Ovary (tissue), 9 donors: ENCODE data around the gene TMEM156. TPM values are rescaled to one million over a fixed set of nuclear protein-coding genes. Genes with fewer than 3 reads are reported as not detected.

Experiments used
- DNase-seq, 5 donors: peaks; one replicate each; pipeline ENCODE4 v3.0.0-alpha.2; 2019 to 2020
- H3K27ac ChIP-seq, 2 donors: fragments of 200-600 bp; one replicate each; pipeline versions ENCODE4 v1.5.1 to v1.8.0; 2019 to 2022
- H3K27me3 ChIP-seq: fragments of 200-600 bp; one replicate; pipeline ENCODE4 v1.8.0; 2022
- H3K36me3 ChIP-seq: fragments of 200-600 bp; sonication (generic); one replicate; pipeline ENCODE4 v1.5.1; 2019
- H3K4me1 ChIP-seq: one replicate; pipeline ENCODE4 v1.8.1; 2013; ENCODE audit warnings: mild to moderate bottlenecking, moderate library complexity; ENCODE audit not compliant: insufficient read depth
- H3K4me3 ChIP-seq: fragments of 200-600 bp; sonication (generic); one replicate; pipeline ENCODE4 v1.5.1; 2017
- H3K9me3 ChIP-seq, 2 donors: fragments of 200-600 bp in 1 of 2; sonication (generic) in 1 of 2; one replicate each; pipeline versions ENCODE4 v1.5.1 to v1.8.1; 2013 to 2019; ENCODE audit warnings: mild to moderate bottlenecking in 1 of 2, moderate library complexity in 1 of 2
- CTCF ChIP-seq, 3 donors: fragments of 450-650 bp in 2 of 3; fragments of 200-600 bp in 1 of 3; IDR thresholded peaks; one replicate each; pipeline versions ENCODE4 v1.5.1 to v1.8.0; 2016 to 2022; ENCODE audit warnings: antibody characterized with exemption in 3 of 3, mild to moderate bottlenecking in 1 of 3
- EP300 ChIP-seq: sonication (generic); formaldehyde crosslinking; IDR thresholded peaks from one replicate; pipeline ENCODE4 v1.6.1; 2017; ENCODE audit warnings: antibody characterized with exemption
- POLR2A ChIP-seq: fragments of 450-650 bp; IDR thresholded peaks from one replicate; pipeline ENCODE4 v1.6.1; 2017; ENCODE audit warnings: antibody characterized with exemption, mild to moderate bottlenecking, moderate library complexity
- WGBS, 3 donors: extraction: QIAGEN DNeasy Blood & Tissue Kit in 1 of 3; methylation state at CpG; one replicate each; pipeline versions ENCODE4 v1.1.5 to v1.1.7; 2013 to 2017; 5-methylcytosine and 5-hydroxymethylcytosine counted together
- intact Hi-C, 4 donors: fragments of 100-400 bp; cut with DNase I; formaldehyde crosslinking; loops; one replicate each; pipeline versions ENCODE4 v1.11.0 to v1.15.1; 2022 to 2023
- polyA plus RNA-seq, 2 donors: library from polyadenylated mRNA; stranded (reverse); fragments of 200-250 nt in 1 of 2; fragments of 350-450 nt in 1 of 2; fragmentation: Illumina TruSeq in 1 of 2; extraction: RNeasy Lipid Tissue Mini Kit (QIAGEN cat#74804) in 1 of 2; gene quantifications; one replicate each; pipeline ENCODE4 v1.2.3, GENCODE V29; 2013 to 2014
- total RNA-seq, 7 donors: library from RNA; depleted of rRNA in 2 of 7; stranded (reverse); fragments of >200 nt in 2 of 7; fragmentation: NEBNext Ultra II Directional in 3 of 7; extraction: Animal tissue kit (Norgen Biotek cat#: 25700) in 3 of 7; gene quantifications; one replicate each; pipeline versions ENCODE4 v1.1.0 to v1.2.4, GENCODE V29; 2016 to 2023
- donor health status: DM: no; HTN: no; CAD: no; lungs with moderate emphysema.
- donor health status: DM: no; HTN: no; CAD: no.
- donor health status: Bipolar disorder and iron deficiency.
- donor health status: DM: yes; HTN: yes; CAD: no.
- donor health status: DM: no; HTN: no; CAD: no.
- donor health status: DM: yes; HTN: yes; CAD: no.

The TMEM156 gene
- total and polyA plus RNA-seq, 9 donors = 0.04 to 1.5 (median 0.35) TPM; not detected in 3

GRCh38 chr4:39029752-39030694, 2.2 kb downstream of the TMEM156 start:
- Histone ChIP-seq H3K9me3 (no peaks in the 10 kb centered on the region), H3K4me3 (no peak overlapping the region), H3K27me3 (no peaks in the 10 kb centered on the region), H3K27ac (no peak overlapping the region), H3K4me1 (no peaks in the 10 kb centered on the region), H3K36me3 (no peaks in the 10 kb centered on the region)
- intact Hi-C loops = no loop called here
- no peak for DNase-seq
- TF ChIP-seq CTCF (IDR thresholded peaks at IDR 0.05) (no peak), EP300 (no peak), POLR2A (no peak)

- no peak overlapping the region for H3K27ac ChIP-seq
- no peaks in the 10 kb centered on the region for H3K27me3 ChIP-seq
- intact Hi-C loops = no loop called here
- no peak overlapping the region for H3K4me3 ChIP-seq
- H3K36me3 ChIP-seq = no peaks in the 10 kb centered on the region
- no peak for DNase-seq
- TF ChIP-seq EP300 (no peak), POLR2A (no peak), CTCF (IDR thresholded peaks at IDR 0.05) (no peak)
- H3K4me1 ChIP-seq = no peaks in the 10 kb centered on the region
- no peaks in the 10 kb centered on the region for H3K9me3 ChIP-seq
Measured at GRCh38 chr4:39026096-39026495, 6.1 kb downstream of the TMEM156 start.

GRCh38 chr4:39025552-39026085, 6.6 kb downstream of the TMEM156 start:
- H3K36me3 ChIP-seq = no peaks in the 10 kb centered on the region
- WGBS, 3 donors = 22 to 39% (median 26%) methylated on average over 4 of the region's 4 CpGs
- no peak for DNase-seq
- H3K4me1 ChIP-seq = no peaks in the 10 kb centered on the region
- TF ChIP-seq CTCF (IDR thresholded peaks at IDR 0.05) (no peak), EP300 (no peak), POLR2A (no peak)
- no peaks in the 10 kb centered on the region for H3K27me3 ChIP-seq
- H3K27ac ChIP-seq = no peak overlapping the region
- H3K9me3 ChIP-seq = no peaks in the 10 kb centered on the region
- intact Hi-C loops = no loop called here
- no peak overlapping the region for H3K4me3 ChIP-seq

- WGBS, 3 donors = 96% methylated on average over 3 of the region's 3 CpGs
Measured at GRCh38 chr4:39024311-39024865, 7.8 kb downstream of the TMEM156 start.

More at GRCh38 chr4:39024311-39024865, 7.8 kb downstream of the TMEM156 start:
- H3K4me3 ChIP-seq = no peak overlapping the region
- H3K27ac ChIP-seq = no peak overlapping the region
- no peaks in the 10 kb centered on the region for H3K36me3 ChIP-seq
- TF ChIP-seq POLR2A = no peak
- TF ChIP-seq EP300 = no peak
- no peak for TF ChIP-seq CTCF (IDR thresholded peaks at IDR 0.05)
- no peak for DNase-seq
- intact Hi-C loops = no loop called here
- H3K9me3 ChIP-seq = no peaks in the 10 kb centered on the region
- no peaks in the 10 kb centered on the region for H3K4me1 ChIP-seq
- no peaks in the 10 kb centered on the region for H3K27me3 ChIP-seq
